ENCODE data around the gene TMEM63A. TPM values are rescaled to one million over a fixed set of nuclear protein-coding genes. Genes with fewer than 3 reads are reported as not detected.

Gene TMEM63A
- polyA plus RNA-seq, 1 donor from 2014 or later = not detected

DNA sequence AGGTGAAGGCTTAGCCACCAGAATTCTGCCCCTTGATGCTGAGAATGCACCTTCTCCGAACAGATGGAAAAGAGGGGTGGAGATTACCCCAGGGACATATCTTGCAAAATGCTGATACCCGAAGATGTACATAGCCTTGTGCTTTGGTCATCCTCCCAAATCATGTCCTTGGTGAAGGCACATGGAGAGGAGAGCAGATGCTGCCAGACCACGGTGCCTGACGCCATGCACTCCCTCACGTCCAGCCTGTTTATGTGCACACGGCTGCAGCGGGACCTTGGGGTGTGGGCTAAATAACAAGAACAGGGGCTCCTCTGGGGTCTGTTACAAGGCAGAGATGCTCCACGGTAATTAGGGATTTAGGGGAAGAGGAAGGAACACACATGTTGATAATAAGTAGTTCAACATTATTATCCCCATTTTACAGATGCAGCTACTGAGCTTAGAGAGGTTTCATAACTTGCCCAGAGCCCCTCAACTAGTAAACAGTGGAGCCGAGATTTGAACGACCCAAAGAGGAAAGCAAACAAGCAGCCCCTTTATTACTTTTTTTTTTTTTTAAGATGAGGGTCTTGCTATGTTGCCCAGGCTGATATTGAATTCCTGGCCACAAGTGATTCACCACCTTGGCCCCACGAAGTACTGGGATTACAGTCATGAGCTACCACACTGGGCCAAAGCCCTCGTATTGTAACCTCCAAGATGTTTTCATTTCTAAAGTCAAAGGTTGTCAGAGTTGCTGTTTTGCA is 59.4 kb downstream of the TMEM63A start:
- no peak overlapping the region for H3K4me2 ChIP-seq (ENCODE audit: low read length)
- H3K9me3 ChIP-seq (ENCODE audit: low read length) = no peaks in the 10 kb centered on the region
- H3K27ac ChIP-seq (ENCODE audit: low read length) = no peak overlapping the region
- no peak overlapping the region for H3K4me3 ChIP-seq (ENCODE audit: low read length)
- H3K79me2 ChIP-seq (replicated peaks; ENCODE audit: insufficient read depth, low read length) = no peaks in the 10 kb centered on the region
- H2AFZ ChIP-seq (ENCODE audit: low read depth, low read length) = no peak overlapping the region
- TF ChIP-seq MXI1 (conservative IDR thresholded peaks at IDR 0.05; ENCODE audit: poor library complexity, severe bottlenecking) (no peak), EP300 (conservative IDR thresholded peaks at IDR 0.05; ENCODE audit: poor library complexity, severe bottlenecking) (no peak), EZH2 (IDR thresholded peaks at IDR 0.05; ENCODE audit: borderline replicate concordance, insufficient read depth, low read length, poor library complexity, severe bottlenecking) (no peak), SMC3 (conservative IDR thresholded peaks at IDR 0.05; ENCODE audit: poor library complexity) (no peak), TAF1 (IDR thresholded peaks at IDR 0.05; ENCODE audit: low read depth) (no peak), REST (IDR thresholded peaks at IDR 0.05; ENCODE audit: borderline replicate concordance) (no peak), POLR2AphosphoS5 (IDR thresholded peaks at IDR 0.05) (no peak), CTCF (IDR thresholded peaks at IDR 0.05; ENCODE audit: poor library complexity, severe bottlenecking) (no peak), RAD21 (conservative IDR thresholded peaks at IDR 0.05) (no peak)
- no peaks in the 10 kb centered on the region for H3K36me3 ChIP-seq (ENCODE audit: insufficient read depth, low read length)
- no peak overlapping the region for H3K9ac ChIP-seq (ENCODE audit: low read length)
- H3F3A ChIP-seq (ENCODE audit: insufficient read depth, low read length, poor library complexity, severe bottlenecking) = no peaks in the 10 kb centered on the region
- no peaks in the 10 kb centered on the region for H3K9me2 ChIP-seq (ENCODE audit: insufficient read depth, low read length)
- no peaks in the 10 kb centered on the region for H3K27me3 ChIP-seq (ENCODE audit: insufficient read depth, low read depth, low read length)
- no peaks in the 10 kb centered on the region for H4K20me1 ChIP-seq (ENCODE audit: insufficient read depth)

DNA sequence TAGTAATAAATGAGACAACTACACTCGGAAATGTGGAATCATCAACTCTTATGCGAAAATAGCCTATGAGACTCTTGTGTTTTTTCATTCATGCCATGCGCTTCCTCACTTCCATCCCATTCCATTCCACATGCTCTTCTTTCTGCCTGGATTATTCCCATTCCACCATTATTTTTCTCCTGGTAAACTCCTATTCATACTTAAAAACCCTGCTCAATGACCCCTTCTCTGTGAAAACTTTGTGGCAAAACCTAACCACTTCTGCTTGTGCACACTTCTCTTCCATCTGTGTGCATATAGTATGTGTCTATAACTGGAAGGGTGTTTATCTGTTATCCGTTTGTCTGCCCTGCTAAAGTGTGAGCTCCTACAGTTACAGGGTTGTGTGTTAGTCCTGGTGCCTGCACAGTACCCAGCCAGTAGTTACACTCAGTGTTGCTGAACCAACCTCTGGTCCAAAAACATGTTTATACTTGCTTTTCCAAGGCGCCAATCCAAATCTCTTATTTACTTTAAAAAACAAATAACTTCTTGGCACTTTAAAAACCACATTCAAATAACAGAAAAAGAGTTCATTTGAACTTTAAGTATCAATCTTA is 61.6 kb downstream of the TMEM63A start:
- H3F3A ChIP-seq (ENCODE audit: insufficient read depth, low read length, poor library complexity, severe bottlenecking) = no peaks in the 10 kb centered on the region
- H3K9me2 ChIP-seq (ENCODE audit: insufficient read depth, low read length) = no peaks in the 10 kb centered on the region
- H3K27me3 ChIP-seq (ENCODE audit: insufficient read depth, low read depth, low read length) = no peaks in the 10 kb centered on the region
- no peak overlapping the region for H2AFZ ChIP-seq (ENCODE audit: low read depth, low read length)
- no peak overlapping the region for H3K4me3 ChIP-seq (ENCODE audit: low read length)
- no peak overlapping the region for H3K9ac ChIP-seq (ENCODE audit: low read length)
- no peaks in the 10 kb centered on the region for H4K20me1 ChIP-seq (ENCODE audit: insufficient read depth)
- no peaks in the 10 kb centered on the region for H3K9me3 ChIP-seq (ENCODE audit: low read length)
- H3K4me2 ChIP-seq (ENCODE audit: low read length) = no peak overlapping the region
- TF ChIP-seq RAD21 (conservative IDR thresholded peaks at IDR 0.05) (no peak), CTCF (IDR thresholded peaks at IDR 0.05; ENCODE audit: poor library complexity, severe bottlenecking) (no peak), EP300 (conservative IDR thresholded peaks at IDR 0.05; ENCODE audit: poor library complexity, severe bottlenecking) (no peak), TAF1 (IDR thresholded peaks at IDR 0.05; ENCODE audit: low read depth) (no peak), EZH2 (IDR thresholded peaks at IDR 0.05; ENCODE audit: borderline replicate concordance, insufficient read depth, low read length, poor library complexity, severe bottlenecking) (no peak), POLR2AphosphoS5 (IDR thresholded peaks at IDR 0.05) (no peak), SMC3 (conservative IDR thresholded peaks at IDR 0.05; ENCODE audit: poor library complexity) (no peak), MXI1 (conservative IDR thresholded peaks at IDR 0.05; ENCODE audit: poor library complexity, severe bottlenecking) (no peak), REST (IDR thresholded peaks at IDR 0.05; ENCODE audit: borderline replicate concordance) (no peak)
- H3K79me2 ChIP-seq (replicated peaks; ENCODE audit: insufficient read depth, low read length) = no peaks in the 10 kb centered on the region
- H3K27ac ChIP-seq (ENCODE audit: low read length) = no peak overlapping the region
- H3K36me3 ChIP-seq (ENCODE audit: insufficient read depth, low read length) = no peaks in the 10 kb centered on the region
